GM19372 (cell line): ENCODE results near the gene PFDN2.

Experiments
- ATAC-seq: cut with Tn5 transposase; IDR thresholded peaks from one replicate; pipeline ENCODE4 v1.9.1; 2021; ENCODE audit warnings: mild to moderate bottlenecking, low read depth, moderate library complexity; ENCODE audit not compliant: unreplicated experiment

The PFDN2 gene

GRCh38 chr1:161083748-161084596, 33.9 kb downstream of the PFDN2 start:
- ATAC-seq, result no peak

GRCh38 chr1:161082996-161083747, 34.7 kb downstream of the PFDN2 start:
- ATAC-seq, result no peak

DNA sequence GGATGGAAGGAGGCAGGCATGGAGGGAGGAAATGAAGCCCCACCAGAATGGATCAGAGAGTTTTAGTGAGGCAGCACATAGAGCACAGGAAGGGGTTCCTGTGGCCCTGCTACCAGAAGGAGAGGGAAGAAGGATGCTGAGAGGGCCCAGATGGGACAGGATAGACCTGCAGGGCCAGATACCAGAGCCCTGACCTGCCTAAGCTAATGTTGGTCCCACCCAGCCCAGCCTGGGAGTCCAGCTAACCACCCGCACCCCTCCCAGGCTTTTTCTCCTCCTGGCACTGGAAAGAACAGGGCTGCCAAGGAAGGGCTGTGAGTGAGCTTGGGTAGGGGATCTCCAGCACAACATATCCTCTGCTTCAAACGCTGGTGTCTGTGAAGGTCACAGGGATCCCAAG, 35.4 kb downstream of the PFDN2 start:
- no peak for ATAC-seq

GRCh38 chr1:161081519-161081918, 36.3 kb downstream of the PFDN2 start:
- no peak for ATAC-seq

- no peak for ATAC-seq
Observed at GRCh38 chr1:161080441-161081405, 37.1 kb downstream of the PFDN2 start.

GRCh38 chr1:161079436-161080110, 38.3 kb downstream of the PFDN2 start:
- ATAC-seq, result no peak

DNA sequence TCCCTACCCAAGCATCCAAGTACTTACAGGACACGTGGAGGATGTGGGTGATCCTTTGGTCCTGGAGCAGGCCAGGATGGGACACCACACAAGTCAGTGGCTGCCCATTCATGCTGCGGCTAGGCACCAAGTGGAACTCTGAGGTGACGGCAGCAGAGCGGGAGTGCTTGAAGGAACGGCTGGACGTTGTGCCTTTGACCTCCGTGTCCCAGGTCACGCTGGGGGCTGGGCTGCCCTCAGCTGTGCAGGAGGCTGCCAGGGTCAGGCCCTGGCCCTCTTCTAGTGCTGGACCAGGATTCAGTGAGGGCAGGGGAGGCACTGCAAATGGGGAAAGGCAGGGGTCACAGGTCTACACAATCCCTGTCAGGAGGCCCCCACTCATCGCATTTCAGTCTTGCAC, 40.4 kb downstream of the PFDN2 start:
- ATAC-seq, result no peak

DNA sequence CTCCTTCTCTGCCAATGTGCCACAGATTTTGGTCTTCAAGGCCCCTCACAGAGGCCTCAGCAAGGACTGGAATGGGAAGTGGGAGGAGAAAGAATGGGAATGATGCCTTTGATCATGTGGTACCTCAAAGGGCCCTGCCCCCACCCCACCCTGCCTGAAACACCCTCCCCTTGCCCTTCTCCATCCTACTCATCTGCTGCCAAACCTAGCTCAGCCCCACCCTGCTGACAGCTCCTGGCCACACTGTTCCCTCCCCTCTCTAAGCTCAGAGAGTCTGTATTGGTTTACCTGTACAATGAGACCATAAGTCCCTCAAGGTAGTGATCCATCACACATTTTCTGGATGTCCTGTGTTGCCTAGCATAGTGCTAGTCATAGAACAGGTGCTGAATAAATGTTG, 41.4 kb downstream of the PFDN2 start:
- ATAC-seq, result no peak

- ATAC-seq, result no peak
Observed at GRCh38 chr1:161074676-161075368, 43.0 kb downstream of the PFDN2 start.

GRCh38 chr1:161073474-161074121, 44.2 kb downstream of the PFDN2 start:
- no peak for ATAC-seq

- no peak for ATAC-seq
Observed at GRCh38 chr1:161072751-161073449, 44.9 kb downstream of the PFDN2 start.

GRCh38 chr1:161071886-161072371, 45.9 kb downstream of the PFDN2 start:
- no peak for ATAC-seq

GRCh38 chr1:161070761-161071160, 47.1 kb downstream of the PFDN2 start:
- no peak for ATAC-seq

- ATAC-seq, result peak; percentile 84
Observed at GRCh38 chr1:161069731-161070270, 48.0 kb downstream of the PFDN2 start, which contains the start of gene ARHGAP30. TSS of gene ARHGAP30 (minus strand) at chr1:161069891. CDS start at chr1:161069624, 267 bp downstream.

DNA sequence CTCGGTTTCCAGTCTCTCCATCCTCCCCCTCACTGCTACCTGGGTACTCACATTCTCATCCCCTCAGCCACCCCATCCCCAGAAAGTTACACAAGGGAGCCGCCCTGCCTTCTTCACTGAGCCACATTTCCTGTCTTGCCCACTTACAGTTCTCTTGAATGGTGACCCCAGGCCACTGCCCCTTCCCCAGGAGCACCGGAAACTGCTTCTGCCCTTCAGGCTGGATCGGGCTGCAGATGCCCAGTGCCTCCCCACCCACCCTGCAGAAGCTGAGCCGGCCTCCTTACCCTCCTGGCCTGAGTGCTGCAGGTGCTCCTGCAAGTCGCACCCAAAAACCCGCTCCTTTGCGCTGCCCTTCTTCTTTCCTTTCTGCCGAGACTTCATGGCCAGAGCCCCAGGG, 48.6 kb downstream of the PFDN2 start:
- no peak for ATAC-seq

DNA sequence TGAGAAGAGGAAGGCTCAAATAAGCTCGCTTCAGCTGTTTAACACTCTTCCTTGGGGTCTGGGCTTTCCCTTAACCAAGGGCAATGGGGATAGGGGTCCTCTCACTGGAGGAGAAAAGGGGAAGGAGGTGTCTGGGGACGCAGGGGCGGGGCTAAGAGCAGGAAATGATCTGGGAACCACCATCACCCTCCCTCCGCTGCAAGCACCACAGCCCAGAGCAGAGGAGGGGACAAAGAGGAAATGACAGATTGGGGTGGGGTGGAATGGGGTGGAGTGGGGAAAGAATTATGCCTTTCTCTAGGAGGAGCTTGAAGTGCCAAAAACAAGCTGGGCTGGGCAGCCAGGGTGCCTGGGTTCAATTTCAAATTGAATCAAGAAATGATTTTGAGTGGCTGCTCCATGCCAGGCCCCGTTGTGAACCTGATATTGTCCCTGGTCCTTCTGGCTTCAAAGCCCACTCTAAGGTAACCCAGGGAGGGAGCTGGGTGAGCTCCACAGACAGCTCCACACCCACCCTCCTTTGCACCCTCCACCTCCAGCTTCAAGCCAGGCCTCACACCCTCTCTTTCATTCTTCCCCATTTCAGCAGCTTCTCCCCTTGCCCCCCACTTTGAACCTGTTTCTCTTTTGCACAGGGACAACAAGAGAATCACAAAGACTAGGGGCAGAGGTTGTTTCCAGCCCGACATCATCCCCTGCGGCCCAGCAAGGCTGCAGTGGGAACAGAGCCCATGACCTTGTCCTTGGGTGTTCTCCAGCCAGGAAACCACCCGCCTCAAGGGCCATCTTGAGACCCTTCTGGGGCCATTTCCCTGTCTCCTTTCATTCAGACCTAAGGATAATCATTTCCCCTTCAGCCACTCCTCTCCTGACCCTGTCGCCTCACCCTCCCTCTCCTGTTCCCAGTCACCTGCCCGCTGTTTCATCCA, 49.3 kb downstream of the PFDN2 start:
- ATAC-seq, result peak; percentile 58

DNA sequence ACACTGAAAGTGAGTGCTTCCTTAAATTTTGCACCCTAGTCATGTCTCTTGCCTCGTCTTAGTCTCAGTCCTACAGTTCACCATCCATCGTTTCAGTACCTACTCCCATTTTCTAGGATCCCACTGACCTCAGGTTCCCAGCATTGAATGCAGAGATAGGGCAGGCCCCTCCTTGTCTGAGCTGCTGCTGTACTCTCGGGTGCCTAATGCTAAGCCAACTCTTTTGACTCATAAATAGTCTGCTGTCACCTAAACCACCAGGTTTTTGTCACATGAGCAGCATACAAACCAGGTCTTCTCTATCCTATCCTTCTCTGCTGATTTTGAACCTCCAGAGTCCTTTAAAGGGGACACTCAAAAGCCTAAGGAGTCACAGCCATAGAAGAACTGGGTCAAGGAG, 51.1 kb downstream of the PFDN2 start:
- no peak for ATAC-seq
